Mucosa of rectum (tissue), 2 donors: ENCODE data around the gene GRIA1.

Experiments
- H3K27ac ChIP-seq, 2 donors: one replicate each; pipeline ENCODE4 v1.7.0; 2013; ENCODE audit warnings: inconsistent platforms in 2 of 2, low read depth in 2 of 2, low read length in 2 of 2
- H3K27me3 ChIP-seq, 2 donors: one replicate each; pipeline ENCODE4 v1.7.0; 2013; ENCODE audit warnings: low read length in 2 of 2; ENCODE audit not compliant: control insufficient read depth in 2 of 2, insufficient read depth in 2 of 2
- H3K36me3 ChIP-seq, 2 donors: one replicate each; pipeline ENCODE4 v1.7.0; 2013; ENCODE audit warnings: low read length in 2 of 2; ENCODE audit not compliant: control insufficient read depth in 2 of 2, insufficient read depth in 2 of 2
- H3K4me1 ChIP-seq, 2 donors: one replicate each; pipeline ENCODE4 v1.7.0; 2013; ENCODE audit warnings: low read length in 2 of 2, mild to moderate bottlenecking in 1 of 2; ENCODE audit not compliant: control insufficient read depth in 2 of 2, insufficient read depth in 2 of 2
- H3K4me3 ChIP-seq, 2 donors: one replicate each; pipeline ENCODE4 v1.7.0; 2013; ENCODE audit warnings: low read length in 2 of 2
- H3K9ac ChIP-seq, 2 donors: one replicate each; pipeline ENCODE4 v1.7.0; 2013; ENCODE audit warnings: low read length in 2 of 2, low read depth in 1 of 2, mild to moderate bottlenecking in 1 of 2
- H3K9me3 ChIP-seq, 2 donors: one replicate each; pipeline ENCODE4 v1.7.0; 2013; ENCODE audit warnings: low read length in 2 of 2; ENCODE audit not compliant: control insufficient read depth in 2 of 2
- donor health status: healthy.
- donor health status: Normal muscosa, but diverticular disease.

Gene GRIA1

DNA sequence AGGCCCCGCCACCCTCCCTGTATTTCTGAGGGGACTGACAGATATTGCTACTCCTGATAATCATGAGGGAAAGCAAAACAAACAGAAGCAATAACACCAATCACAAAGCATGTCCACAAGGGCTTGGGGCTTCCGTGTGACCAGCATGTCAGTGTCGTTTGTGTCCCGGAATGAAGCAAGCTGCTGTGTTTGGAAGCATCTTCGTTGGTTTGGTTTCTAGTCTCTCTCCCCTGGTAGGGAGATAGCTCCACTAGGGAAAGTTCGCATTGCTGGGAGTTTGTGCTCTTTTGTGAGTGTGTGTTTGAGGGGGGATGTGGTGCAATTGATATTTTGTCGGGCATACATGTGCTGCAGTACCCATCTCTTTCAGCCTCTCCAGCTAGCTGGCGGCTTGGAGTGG is 1.4 kb downstream of the GRIA1 start:
- no peaks in the 10 kb centered on the region for H3K36me3 ChIP-seq
- no peaks in the 10 kb centered on the region for H3K4me1 ChIP-seq
- no peak overlapping the region for H3K4me3 ChIP-seq
- H3K27ac ChIP-seq = no peak overlapping the region
- H3K9me3 ChIP-seq = no peaks in the 10 kb centered on the region
- no peak overlapping the region for H3K9ac ChIP-seq
- peaks cover 4 to 5% of the 10 kb centered on the region in 2 donors for H3K27me3 ChIP-seq

DNA sequence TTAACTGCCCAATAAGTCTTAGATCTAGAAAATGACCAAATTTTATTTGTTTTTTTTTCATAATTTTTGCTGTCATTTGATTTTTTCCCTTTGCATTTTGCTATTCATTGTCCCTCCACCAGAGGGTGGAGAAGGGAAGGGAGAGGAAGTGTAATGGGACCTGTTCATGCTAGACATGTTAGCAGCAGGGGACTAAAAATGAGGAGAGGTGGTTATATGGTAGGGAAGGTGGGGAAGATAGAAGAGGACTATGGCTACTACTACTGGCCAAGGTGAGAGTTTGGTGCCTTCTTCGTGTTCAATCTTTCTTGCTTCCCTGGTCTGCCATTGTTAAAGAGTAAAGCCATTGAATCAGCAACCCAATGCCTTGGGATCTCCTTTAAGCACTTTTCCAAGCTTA is 6.4 kb downstream of the GRIA1 start:
- H3K9me3 ChIP-seq = no peaks in the 10 kb centered on the region
- no peak overlapping the region for H3K9ac ChIP-seq
- H3K27ac ChIP-seq = no peak overlapping the region
- no peaks in the 10 kb centered on the region for H3K4me1 ChIP-seq
- peaks cover 0 to 3% of the 10 kb centered on the region in 2 donors for H3K27me3 ChIP-seq
- no peaks in the 10 kb centered on the region for H3K36me3 ChIP-seq
- no peak overlapping the region for H3K4me3 ChIP-seq

GRCh38 chr5:153498516-153498915 is 8.0 kb downstream of the GRIA1 start:
- Histone ChIP-seq H3K4me1 (no peaks in the 10 kb centered on the region), H3K27ac (no peak overlapping the region), H3K9ac (no peak overlapping the region), H3K36me3 (no peaks in the 10 kb centered on the region), H3K4me3 (no peak overlapping the region), H3K9me3 (no peaks in the 10 kb centered on the region), H3K27me3 (no peaks in the 10 kb centered on the region)

DNA sequence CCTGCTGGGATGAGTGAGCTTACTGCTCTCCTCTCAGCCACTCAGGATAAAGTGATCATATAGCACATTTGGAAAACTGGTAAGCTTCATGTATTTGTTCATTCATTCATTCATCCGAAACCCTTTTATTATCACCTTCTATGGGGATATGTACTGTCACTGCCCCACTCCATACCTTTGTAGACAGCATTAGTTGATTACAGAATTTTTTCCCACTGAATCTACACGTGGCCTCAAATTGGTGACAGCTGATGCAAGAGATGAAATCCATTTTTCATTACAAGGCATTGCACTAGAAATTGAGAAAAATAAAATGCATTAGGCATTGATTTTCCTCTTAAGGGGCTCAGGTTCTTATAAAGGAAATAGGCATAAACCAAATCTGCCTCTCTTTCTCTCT is 9.7 kb downstream of the GRIA1 start:
- Histone ChIP-seq H3K9ac (no peak overlapping the region), H3K4me3 (no peak overlapping the region), H3K4me1 (no peaks in the 10 kb centered on the region), H3K36me3 (no peaks in the 10 kb centered on the region), H3K27me3 (no peaks in the 10 kb centered on the region), H3K27ac (no peak overlapping the region), H3K9me3 (no peaks in the 10 kb centered on the region)

DNA sequence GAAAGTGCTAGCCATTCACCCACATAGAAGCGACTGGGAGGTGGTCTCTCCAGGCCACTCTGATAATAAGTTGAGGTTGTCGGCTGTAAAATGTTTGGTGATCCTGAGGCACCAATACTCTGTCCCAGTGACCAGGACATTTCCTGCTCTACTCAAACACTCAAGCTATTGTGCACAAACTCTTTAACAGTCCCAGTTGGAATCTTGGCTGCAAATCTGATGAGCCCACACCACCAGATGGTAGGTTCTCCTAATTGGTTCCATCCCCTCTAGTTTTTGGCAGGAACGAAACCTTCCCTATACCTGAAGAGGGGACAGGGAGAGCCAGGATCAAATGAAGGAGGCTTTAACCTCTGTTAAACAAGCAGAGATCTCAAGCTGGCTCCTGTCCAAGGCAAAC is 14.3 kb downstream of the GRIA1 start:
- H3K27me3 ChIP-seq = no peaks in the 10 kb centered on the region
- no peaks in the 10 kb centered on the region for H3K4me1 ChIP-seq
- no peaks in the 10 kb centered on the region for H3K9me3 ChIP-seq
- H3K27ac ChIP-seq = no peak overlapping the region
- no peaks in the 10 kb centered on the region for H3K36me3 ChIP-seq
- H3K4me3 ChIP-seq = no peak overlapping the region
- H3K9ac ChIP-seq = no peak overlapping the region

DNA sequence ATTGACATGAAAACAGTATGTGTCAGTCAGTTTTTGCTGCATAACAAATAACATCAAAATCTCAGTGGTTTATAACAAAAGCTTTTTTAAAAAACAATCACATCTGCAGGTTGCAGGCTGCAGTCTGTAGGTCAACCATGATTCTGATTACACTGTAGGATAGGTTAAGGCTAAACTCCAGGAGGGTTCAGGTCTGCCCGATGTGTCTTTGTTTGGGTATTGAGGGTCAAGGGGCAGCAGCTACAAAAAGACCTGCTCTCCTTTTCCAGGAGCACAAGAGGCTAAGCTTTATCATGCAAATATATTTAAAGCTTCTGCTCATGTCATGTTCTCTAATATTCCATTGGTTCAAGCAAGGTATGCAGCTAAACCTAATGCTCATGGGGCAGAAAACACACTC is 18.2 kb downstream of the GRIA1 start:
- peaks cover 0 to 2% of the 10 kb centered on the region in 2 donors for H3K9me3 ChIP-seq
- H3K4me1 ChIP-seq = no peaks in the 10 kb centered on the region
- H3K27me3 ChIP-seq = no peaks in the 10 kb centered on the region
- no peaks in the 10 kb centered on the region for H3K36me3 ChIP-seq
- no peak overlapping the region for H3K4me3 ChIP-seq
- H3K27ac ChIP-seq = no peak overlapping the region
- H3K9ac ChIP-seq = no peak overlapping the region

GRCh38 chr5:153511622-153512021 is 21.2 kb downstream of the GRIA1 start:
- Histone ChIP-seq H3K4me1 (no peaks in the 10 kb centered on the region), H3K9ac (no peak overlapping the region), H3K9me3 (peaks cover 0 to 2% of the 10 kb centered on the region in 2 donors), H3K4me3 (no peak overlapping the region), H3K27me3 (no peaks in the 10 kb centered on the region), H3K27ac (no peak overlapping the region), H3K36me3 (no peaks in the 10 kb centered on the region)

DNA sequence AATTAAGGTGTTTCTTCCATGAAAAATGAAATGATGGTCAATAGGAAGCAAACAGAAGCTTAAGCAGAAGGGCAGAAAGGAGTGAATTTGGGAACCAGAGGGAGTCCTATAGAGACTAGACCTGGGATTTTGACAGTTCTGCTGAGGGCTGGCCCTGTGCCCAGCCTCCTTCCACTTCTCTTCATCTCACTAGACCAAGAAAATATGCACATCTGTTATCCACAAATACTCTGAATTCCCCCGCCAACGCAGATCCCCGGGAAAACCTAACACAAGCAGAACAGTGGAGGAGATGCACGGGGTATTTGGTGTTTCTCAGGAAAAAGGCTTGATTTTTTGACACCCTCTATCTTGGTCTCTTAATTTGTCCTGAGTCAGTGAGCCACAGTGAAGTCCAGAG is 22.7 kb downstream of the GRIA1 start:
- Histone ChIP-seq H3K36me3 (no peaks in the 10 kb centered on the region), H3K27me3 (no peaks in the 10 kb centered on the region), H3K4me3 (no peak overlapping the region)

DNA sequence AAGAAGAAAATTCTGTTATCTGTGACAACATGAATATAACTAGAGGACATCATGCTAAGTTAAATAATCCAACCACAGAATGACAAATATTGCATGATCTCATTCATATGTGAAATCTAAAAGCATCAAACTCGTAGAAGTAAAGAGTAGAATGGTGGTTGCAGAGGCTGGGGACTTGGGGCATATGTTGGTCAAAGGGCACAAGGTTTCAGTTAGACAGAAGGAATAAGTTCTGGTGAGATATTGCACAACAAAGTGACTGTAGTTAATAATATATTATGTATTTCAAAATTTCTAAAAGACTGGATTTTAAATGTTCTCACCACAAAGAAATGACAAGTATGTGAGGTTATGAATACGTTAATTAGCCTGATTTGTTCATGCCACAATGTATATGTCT is 24.8 kb downstream of the GRIA1 start:
- Histone ChIP-seq H3K9me3 (peaks cover 0 to 2% of the 10 kb centered on the region in 2 donors), H3K9ac (no peak overlapping the region), H3K4me1 (no peaks in the 10 kb centered on the region), H3K36me3 (no peaks in the 10 kb centered on the region), H3K27ac (no peak overlapping the region), H3K27me3 (no peaks in the 10 kb centered on the region), H3K4me3 (no peak overlapping the region)

More for the DNA sequence above, 22.7 kb downstream of the GRIA1 start:
- Histone ChIP-seq H3K27ac (no peak overlapping the region), H3K9me3 (peaks cover 0 to 2% of the 10 kb centered on the region in 2 donors), H3K9ac (no peak overlapping the region), H3K4me1 (no peaks in the 10 kb centered on the region)

DNA sequence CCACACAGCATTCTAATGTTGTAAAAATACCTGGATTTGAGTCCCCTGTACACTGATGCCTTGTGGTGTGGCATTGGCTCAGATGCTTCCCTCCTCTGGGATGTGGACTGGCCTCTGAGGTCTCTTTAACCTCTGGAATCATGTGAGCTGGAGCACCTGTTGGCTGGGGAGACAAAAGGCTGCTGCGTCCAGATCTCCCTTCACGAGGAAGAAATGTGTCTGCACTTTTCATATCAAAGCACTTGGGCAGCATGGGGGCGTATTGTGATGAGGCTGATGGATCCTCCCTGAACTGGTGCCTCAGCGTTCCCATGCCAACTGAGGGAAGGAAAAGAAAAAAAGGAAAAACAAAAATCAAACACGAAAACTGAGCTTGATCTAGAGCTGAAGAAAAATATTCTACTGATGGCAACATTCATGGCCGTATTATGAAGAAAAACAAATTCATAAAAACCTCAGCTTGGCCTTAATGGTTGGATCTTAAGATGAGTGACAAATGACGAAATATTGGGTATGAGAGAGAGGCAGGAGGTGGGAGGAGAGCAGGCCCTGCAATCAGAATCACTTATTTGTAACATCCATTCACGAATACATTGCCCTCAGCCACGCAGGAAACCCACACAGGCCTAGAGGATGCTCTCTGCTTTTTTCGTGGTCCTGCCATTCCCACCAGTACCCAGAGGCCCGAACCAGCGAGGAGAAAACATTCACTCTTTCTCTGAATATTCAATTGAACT is 26.2 kb downstream of the GRIA1 start:
- Histone ChIP-seq H3K4me3 (no peak overlapping the region), H3K9me3 (peaks cover 0 to 2% of the 10 kb centered on the region in 2 donors), H3K27ac (no peak overlapping the region), H3K4me1 (no peaks in the 10 kb centered on the region), H3K27me3 (no peaks in the 10 kb centered on the region), H3K9ac (no peak overlapping the region), H3K36me3 (no peaks in the 10 kb centered on the region)
